ENCODE data around the gene ABL1.
"Not testable (repeated sequence)": the region's sequence is repeated elsewhere in the genome, so short reads cannot be mapped to it uniquely, and the experiment has no call there.

ABL1 gene

DNA sequence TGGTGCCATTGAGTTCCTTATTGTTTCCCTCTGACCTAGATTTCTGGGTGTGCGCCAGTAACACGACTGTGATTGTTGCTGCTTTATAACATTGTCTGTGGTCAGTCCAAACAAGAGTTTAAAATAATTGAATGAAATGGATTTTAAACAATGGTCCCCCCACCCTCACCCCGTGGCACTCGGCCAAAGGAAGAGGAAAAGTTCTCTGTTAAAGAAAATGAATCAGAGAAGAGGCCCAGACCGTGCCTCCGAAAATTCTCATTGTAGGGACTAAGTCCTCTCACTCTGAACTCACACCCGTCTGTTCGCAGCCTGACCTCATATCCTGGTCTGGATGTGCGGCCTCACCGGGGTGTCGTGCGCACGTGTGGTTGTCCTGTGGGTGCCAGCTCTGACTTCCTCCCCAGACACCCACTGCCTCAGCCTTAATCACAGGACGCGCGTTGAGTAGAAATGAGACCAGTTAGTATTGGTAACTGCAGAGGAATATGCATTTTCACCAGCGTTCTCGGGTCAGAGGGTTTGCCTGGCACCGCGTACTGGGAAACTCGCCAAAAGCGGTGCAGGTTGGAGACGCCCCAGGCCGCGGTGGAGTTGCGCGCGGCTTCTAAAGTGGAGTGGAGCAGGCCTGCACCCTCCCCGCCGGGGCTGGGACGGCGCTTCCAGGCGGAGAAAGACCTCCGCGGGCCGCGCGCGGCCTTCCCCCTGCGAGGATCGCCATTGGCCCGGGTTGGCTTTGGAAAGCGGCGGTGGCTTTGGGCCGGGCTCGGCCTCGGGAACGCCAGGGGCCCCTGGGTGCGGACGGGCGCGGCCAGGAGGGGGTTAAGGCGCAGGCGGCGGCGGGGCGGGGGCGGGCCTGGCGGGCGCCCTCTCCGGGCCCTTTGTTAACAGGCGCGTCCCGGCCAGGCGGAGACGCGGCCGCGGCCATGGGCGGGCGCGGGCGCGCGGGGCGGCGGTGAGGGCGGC, at the start of gene ABL1:
TSS of gene ABL1 (plus strand) at position 884 of the 966 bp plus-strand sequence. CDS start 193 bp downstream, outside the sequence.
- peak; percentile 89 for DNase-seq

DNA sequence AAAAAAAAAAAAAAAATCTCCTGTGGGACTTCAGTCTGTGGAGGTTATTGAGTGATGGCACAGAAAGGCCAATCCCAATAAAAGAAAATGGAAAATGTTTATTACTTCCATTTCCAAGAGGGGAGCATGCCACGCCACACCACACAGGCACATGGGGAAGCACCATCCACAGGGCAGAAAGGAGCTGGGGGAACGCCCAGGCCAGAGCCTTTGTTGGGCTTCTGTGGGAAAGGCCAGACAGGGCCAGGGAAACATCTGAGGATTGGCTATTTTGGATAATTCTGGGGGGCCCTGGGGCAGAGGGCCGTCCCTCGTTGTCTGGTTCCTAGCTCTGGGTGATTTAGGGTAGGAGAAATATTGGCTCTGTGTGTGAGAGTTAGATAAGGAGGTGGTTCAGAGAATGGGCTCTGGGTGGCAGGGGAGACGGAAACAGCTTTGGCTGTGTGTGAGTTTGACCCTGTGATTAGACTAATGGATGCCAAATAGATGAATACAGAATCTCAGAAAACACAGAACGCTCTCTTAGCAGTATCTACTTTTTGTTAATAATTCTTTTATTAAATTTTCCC, 49.0 kb upstream of the ABL1 start:
- peak; percentile 88 for DNase-seq

DNA sequence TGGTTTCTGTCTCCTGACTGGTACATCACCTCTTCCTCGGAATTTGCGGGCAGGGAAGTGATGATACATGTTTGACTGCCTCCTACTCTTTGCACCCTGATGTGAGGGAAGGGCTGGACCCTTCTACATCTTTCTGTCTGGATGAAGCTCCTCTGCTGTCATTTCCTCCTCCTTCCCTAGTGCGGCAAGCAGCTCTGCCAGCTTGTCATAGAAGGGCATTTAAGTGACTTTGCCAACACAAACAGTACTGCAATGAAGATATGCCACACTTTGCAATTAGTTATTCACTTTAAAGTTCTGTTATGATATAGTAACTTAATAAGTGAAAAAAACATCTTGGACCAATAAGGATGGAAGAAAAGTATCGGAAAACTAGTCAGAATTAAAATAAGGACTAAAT, 48.5 kb upstream of the ABL1 start:
- no peak for DNase-seq

DNA sequence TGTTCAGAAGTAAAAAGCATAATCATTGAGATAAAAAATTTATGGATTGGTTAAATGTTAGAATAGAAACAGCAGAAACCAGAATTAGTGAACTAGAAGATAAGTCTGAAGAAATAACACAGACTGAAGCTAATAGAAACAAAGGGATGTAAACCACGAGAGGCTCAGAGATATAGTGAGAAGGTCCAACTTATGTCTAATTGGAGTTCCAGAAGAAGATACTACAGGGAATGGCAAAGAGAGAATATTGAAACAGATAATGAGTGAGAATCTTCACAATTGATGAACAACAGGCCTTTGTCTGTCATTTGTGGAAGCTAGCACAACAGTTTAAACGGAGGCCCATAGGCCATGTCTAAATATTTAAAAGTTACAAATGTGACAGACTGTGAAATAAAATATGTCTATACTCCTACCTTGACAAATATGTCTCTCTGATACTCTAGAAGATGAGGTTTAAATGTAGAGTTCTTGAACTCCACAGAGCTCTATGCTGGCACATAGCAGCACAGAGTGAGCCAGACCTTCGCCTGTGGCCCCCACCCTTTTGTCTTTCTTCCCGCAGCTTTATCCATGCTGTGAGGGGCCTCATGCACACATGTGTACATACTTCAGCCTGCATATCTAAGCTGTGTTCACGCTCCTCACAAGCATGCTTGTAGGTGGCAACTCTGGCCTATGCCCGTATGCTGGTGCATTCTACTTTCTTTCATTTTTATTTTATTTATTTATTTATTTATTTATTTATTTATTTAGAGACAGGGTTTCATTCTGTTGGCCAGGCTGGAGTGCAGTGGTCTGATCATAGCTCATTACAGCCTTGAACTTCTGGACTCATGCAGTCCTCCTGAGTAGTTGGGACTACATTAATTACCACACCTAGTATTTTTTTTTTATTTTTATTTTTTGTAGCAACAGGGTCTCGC, 45.0 kb upstream of the ABL1 start:
- no peak for DNase-seq

DNA sequence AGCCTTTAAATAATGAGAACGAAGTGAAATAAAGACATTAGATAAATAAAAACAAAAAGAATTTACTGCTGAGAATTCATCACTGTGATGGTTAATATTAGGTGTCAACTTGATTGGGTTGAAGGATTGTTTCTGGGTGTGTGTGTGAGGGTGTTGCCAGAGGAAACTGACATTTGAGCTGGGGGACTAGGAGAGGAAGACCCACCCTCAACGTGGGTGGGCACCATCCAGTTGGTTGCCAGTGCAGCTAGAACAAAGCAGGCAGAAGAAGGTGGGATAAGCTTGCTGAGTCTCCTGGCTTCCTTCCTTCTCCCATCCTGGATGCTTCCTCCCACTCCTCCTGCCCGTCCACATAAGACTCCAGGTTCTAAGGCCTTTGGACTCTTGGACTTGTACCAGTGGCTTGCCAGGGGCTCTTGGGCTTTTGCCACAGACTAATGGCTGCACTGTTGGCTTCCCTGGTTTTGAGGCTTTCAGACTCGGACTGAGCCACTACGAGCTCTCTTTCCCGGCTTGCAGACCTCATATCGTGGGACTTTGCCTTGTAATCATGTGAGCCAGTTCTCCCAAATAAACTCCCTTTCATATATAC, 43.7 kb upstream of the ABL1 start:
- DNase-seq: no peak

DNA sequence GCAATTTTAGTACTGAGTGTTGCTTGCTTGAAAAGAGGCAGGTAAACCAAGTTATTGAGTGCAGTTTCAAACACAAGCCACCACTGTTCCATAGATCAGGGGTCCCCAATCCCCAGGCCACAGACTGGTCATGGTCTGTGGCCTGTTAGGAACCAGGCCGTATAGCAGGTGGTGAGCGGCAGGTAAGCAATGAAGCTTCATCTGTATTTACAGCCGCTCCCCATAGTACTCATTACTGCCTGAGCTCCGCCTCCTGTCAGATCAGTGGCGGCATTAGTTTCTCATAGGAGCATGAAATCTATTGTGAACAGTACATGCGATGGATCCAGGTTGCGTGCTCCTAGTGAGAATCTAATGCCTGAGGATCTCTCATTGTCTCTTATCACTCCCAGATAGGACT, 41.5 kb upstream of the ABL1 start:
- no peak for DNase-seq

DNA sequence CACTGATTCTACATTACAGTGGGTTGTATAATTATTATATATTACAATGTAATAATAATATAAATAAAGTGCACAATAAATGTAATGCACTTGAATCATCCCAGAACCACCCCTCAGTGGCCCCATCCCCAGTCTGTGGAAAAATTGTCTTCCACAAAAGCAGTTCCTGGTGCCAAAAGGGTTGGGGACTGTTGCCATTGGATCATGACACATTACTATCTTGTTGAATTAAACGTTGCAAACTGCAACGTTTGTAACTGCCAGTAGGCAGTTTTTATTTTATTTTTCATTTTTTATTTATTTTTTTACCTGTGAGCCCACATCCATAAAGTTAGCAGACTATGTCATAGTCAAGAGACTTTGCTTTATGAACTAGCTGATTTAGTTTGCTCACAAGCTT, 41.0 kb upstream of the ABL1 start:
- DNase-seq: not testable (repeated sequence)

DNA sequence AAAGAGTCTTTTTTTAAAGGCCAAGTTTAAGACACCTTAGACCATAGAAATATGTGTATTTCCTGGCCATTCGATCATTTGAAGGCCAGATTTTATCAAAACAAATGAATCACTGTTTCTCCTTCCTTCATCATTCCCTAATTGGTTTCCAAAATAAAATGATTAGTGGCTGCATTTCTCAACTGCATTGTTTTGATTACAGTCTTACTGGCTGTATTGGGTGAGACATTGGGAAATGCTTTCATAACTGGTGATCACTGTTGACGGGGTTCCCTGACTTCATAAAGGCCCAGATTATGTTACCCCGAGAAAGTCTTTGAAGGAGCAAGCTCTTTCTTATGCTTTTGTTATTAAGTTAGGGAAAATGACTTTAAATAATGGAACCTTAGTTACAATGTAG, 40.6 kb upstream of the ABL1 start:
- not testable (repeated sequence) for DNase-seq

DNA sequence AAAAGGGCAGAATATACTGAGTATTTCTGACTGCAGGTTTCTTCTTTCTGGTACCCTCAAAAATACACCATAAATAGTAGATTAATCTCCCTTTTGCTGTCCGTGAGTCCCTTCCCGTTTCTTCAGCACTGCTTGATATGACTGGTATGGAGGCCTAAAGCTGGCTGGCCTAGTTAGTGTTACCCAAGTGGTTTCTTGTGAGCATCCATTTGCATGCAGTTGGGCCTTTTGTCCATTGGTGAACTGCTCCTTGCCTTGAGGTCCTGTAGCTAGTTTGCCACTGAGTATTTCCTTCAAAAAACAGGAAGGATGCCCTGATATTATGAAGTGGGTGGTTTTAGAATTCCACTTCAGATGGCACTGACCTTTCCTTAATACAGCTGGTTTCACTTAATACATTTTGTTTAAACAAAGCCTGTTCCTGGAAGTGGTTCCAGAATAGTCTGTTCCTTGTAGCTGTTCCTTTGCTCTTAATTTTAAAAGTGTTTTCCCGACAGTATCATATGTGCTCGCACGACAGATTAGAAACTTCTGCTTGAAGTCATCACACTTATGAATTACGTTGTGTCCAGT, 40.0 kb upstream of the ABL1 start:
- DNase-seq: no peak

DNA sequence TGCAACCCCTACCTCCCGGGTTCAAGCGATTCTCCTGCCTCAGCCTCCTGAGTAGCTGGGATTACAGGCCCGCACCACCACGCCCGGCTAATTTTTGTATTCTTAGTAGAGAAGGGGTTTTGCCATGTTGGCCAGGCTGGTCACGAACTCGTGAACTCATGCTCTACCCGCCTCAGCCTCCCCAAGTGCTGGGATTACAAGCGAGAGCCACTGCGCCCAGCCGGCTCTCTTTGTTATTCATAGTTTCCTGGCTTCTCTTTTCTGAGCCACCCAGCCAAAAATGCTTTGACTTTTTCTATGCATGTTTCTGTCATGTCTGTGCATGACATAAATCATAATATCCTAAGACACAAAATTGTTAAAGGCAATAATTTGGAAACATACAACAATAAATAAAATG, 31.9 kb upstream of the ABL1 start:
- DNase-seq: not testable (repeated sequence)

DNA sequence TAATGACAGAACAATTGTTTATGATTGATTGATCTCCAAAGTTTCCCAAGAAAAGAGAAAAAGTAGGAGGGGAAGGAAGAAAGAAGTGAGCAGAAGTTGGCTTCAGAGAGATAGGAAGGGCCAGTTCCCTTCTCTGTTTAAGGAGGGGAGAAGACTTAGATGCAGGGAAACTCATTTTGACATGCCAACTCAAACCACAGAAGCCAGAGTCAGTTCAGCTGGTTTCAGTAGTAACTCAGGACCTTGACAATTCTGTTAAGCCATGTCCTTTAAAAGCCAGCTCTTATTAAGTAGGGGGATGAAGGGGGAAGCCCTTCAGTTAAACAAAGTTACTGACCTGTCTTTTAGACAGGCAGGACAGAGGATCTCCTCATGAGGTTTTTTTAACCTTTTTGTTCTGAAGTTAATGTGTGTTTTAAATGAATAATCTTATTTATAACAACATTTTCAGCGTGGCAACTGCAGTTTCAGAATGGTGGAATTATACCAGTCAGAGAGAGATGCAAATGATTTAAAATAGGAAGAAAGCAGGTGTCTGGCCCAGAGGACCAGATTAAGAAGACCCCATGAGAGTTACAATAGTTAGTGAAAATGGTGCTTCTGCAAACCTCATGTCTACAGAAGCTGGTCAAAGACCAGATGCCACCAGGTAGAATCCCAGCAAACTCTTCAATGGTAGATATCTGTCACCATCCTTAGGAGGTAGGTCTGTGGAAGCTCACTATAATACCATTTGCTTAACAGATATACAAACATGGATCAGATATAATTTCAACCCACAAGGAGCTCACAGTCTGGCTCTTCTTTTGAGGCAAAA, 29.3 kb upstream of the ABL1 start:
- DNase-seq: no peak

DNA sequence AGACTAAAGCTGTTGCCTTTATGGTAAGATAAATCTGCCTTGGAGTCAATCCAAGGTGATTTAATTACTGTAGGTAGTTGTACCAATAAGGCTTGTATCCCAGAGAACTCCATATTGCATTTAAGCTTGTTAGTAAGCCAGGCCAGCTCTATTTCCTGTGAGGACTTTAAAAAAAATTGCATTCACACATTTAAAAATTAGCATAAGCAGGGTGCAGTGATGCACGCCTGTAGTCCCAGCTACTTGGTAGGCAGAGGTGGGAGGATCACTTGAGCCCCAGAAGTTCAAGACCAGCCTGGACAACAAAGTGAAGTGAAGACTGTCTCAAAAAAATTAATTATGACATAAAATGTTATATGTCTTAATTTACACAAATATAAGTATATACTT, 28.7 kb upstream of the ABL1 start:
- peak; percentile 12 for DNase-seq

DNA sequence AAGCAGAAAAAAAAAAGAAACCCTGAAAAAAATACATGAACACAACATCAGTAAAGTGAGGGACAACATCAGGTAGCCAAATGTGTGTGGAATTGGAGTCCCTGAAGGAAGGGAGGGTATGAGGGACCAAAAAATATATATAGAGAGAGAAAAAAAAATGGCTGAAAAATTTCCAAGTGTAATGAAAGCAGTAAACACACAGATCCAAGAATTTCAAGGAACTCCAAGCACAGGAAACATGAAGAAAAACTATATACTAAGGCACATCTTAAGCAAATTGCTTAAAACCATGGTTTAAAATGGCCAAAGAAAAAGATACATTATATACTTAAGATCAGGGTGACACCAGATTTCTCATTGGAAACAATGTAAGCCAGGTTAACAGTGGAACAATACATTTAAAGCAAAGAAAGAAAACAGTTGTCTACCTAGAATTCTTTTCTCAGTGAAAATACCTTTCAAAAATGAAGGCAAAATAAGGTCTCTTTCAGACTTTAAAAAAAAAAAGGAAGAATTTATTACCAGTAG, 24.4 kb upstream of the ABL1 start:
- no peak for DNase-seq

DNA sequence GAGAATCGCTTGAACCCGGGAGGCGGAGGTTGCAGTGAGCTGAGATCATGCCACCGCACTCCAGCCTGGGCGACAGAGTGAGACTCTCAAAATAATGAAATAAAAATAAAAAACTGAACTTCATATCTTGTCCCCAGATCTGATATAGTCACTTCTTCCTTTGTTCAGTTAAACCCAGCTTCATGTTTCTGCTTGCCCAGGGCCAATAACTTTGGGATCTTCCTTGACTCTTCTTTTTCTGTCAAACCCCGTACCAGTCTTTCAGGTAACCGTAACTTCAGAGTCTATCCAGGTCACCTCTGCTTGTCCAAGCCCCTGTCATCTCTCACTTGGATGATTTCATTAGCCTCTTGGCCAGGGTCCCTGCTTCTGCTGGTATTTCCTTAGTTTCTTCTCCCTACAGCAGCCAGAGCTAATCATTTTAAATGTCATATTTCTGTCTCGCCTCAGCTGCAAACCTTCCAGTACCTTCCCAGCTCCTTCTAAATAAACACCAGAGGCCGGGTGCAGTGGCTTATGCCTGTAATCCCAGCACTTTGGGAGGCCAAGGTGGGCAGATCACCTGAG, 19.7 kb upstream of the ABL1 start:
- DNase-seq: no peak

DNA sequence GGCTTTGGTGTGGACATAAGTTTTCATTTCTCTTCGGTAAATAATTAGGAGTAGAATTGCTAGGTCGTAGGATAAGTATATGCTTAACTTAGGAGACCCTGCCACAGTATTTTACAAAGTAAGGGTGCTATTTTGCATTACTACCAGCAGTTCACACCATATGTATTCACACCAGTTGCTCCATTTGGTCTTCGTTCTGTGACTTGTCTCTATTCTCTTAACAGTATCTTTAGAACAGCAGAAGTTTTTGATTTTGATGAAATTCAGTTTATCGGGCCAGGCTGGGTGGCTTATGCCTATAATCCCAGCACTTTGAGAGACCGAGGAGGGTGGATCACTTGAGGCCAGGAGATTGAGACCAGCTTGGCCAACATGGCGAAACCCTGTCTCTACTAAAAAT, 17.1 kb upstream of the ABL1 start:
- no peak for DNase-seq

DNA sequence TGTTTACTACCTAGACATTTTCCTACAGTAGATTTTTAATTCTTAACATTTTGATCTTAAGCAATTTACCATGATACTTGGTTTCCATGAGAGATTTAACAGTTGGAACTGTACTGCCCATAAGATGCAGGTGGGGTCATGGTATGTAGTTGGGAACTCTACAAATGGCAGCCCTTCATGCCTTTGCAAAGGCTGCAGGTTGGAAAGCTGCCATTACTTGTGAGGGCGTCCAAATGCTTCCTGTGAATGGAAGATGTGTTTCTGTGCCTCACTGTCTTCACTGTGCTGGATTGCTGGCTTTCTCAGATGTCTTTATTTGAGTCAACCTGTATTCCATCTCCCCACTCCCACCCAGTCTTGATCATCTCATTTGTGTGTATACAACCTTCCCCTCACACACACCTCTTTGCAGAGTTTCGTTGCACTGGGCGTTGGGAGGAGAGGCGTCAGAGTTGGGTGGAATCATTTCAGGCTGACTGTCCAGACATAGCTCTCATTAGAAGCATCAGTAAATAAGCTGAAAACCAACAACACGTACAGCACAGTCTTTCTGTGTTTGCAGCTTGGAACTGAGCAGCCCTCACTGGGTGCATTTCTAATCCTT, 14.8 kb upstream of the ABL1 start:
- DNase-seq: no peak

DNA sequence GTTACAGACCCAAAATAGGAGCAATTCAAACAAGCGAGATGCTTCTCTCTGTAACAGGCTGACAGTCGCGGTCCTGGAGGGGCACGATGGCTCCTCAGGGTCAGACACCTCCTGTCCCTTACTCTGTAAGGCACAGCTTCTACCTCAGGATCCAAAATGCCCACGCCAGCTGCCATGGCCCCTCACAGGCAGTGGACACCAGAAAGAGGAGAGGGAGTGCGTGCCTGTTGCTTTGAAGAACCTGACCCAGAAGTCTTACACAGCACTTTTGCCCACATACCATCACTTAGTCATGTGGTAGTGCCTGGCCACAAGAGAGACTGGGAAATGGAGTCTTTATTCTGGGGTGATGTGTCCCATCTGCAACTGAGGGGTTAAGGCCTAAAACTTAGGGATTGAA, 11.6 kb upstream of the ABL1 start:
- DNase-seq: no peak

DNA sequence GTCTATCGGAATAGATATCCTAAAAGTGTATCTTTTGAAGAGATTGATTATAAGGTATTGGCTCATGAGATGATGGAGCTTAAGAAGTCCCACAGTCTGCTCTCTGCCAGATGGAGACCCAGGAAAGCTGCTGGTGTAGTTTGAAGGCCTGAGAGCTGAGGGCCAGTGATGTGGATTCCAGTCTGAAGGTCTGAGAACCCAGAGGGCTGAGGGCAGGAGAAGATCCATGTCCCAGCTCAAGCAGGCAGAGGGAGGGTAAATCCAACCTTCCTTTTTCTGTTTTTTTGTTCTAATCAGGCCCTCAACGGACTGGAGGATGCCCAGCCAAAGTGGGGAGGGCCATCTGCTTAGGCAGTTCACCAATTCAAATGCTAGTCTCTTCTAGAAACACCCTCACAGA, 11.0 kb upstream of the ABL1 start:
- no peak for DNase-seq

DNA sequence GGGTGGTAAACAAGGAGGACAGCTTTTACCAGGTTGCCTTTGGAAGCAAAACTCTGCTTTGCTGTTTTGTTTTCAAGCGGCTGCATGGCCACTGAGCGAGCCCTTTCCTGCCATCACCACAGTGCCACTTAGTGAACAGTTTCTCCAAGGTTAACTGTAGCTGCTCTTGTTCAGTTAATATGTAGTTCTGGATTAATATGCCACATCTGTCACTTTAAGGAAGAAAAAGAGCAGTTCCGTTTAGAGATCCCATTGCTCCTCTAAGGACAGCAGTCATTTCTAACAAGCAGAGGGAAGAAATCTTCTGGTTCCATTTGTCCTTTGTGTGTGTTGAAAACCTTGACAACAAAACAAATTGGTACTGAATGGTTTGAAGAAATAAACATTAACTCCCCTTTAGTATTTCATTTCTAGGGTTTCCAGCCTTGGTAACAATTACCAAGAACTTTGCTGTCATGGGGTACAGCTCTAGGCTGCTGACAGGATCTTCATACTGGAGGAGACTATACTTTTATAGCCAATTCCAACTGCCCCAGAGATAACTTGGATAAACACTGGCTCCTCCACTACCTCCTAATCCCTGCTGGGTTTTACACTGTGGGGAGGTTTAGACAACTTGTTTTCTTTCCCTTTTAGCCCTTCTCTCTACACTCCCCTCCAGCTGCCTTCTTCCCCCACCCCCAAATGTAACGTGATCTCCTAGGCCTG, 10.3 kb upstream of the ABL1 start:
- DNase-seq: no peak

DNA sequence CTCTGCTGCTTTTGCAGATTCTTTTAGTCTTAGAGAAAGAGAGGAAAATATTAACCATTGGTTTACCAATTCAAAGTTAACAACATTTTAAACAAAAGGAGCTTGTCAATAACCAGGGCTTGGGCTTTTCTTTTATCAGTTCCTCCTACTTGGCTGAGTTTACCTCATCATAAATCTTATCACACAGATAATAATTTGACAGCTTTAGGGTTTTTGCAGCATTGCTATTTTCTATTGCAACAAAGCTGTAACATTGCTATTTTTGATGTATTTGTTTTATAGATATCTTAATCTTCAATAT, 9.8 kb upstream of the ABL1 start:
- DNase-seq: no peak

Data from hematopoietic multipotent progenitor cell treated with erythropoietin and hydrocortisone succinate and interleukin-3 and kit ligand, for 6 days (in vitro differentiated cells).